GM19372 (cell line): Measurements from ENCODE around the gene ACP6.

Source experiments
- ATAC-seq: cut with Tn5 transposase; IDR thresholded peaks from one replicate; pipeline ENCODE4 v1.9.1; 2021; ENCODE audit warnings: mild to moderate bottlenecking, low read depth, moderate library complexity; ENCODE audit not compliant: unreplicated experiment

ACP6 gene

GRCh38 chr1:147652306-147652705, 18.0 kb downstream of the ACP6 start:
- ATAC-seq: no peak

GRCh38 chr1:147651466-147651865, 18.9 kb downstream of the ACP6 start:
- ATAC-seq: no peak

GRCh38 chr1:147648933-147649332, 21.4 kb downstream of the ACP6 start:
- ATAC-seq: no peak

- no peak for ATAC-seq
Measured at GRCh38 chr1:147647796-147648633, 22.3 kb downstream of the ACP6 start.

- ATAC-seq: no peak
Measured at GRCh38 chr1:147643974-147644373, 26.4 kb downstream of the ACP6 start.

GRCh38 chr1:147641695-147642592, 28.4 kb downstream of the ACP6 start:
- ATAC-seq: no peak

GRCh38 chr1:147641291-147641690, 29.0 kb downstream of the ACP6 start:
- no peak for ATAC-seq

- ATAC-seq: peak; percentile 96
Measured at GRCh38 chr1:147640553-147641165, 29.7 kb downstream of the ACP6 start.

- no peak for ATAC-seq
Measured at GRCh38 chr1:147636314-147636713, 34.0 kb downstream of the ACP6 start.

- no peak for ATAC-seq
Measured at GRCh38 chr1:147635342-147635741, 35.0 kb downstream of the ACP6 start.

- no peak for ATAC-seq
Measured at GRCh38 chr1:147634645-147635044, 35.7 kb downstream of the ACP6 start.

- ATAC-seq: no peak
Measured at GRCh38 chr1:147633759-147634158, 36.6 kb downstream of the ACP6 start.

- no peak for ATAC-seq
Measured at GRCh38 chr1:147631839-147632238, 38.5 kb downstream of the ACP6 start.

- no peak for ATAC-seq
Measured at GRCh38 chr1:147630447-147630846, 39.9 kb downstream of the ACP6 start.

GRCh38 chr1:147630022-147630421, 40.3 kb downstream of the ACP6 start:
- ATAC-seq: no peak

- ATAC-seq: no peak
Measured at GRCh38 chr1:147628441-147628840, 41.9 kb downstream of the ACP6 start.

GRCh38 chr1:147627435-147628110, 42.8 kb downstream of the ACP6 start:
- peak; percentile 59 for ATAC-seq

- no peak for ATAC-seq
Measured at GRCh38 chr1:147626739-147627138, 43.6 kb downstream of the ACP6 start.

GRCh38 chr1:147626291-147626690, 44.0 kb downstream of the ACP6 start:
- no peak for ATAC-seq

- ATAC-seq: no peak
Measured at GRCh38 chr1:147625362-147625995, 44.8 kb downstream of the ACP6 start.
